Measurements from ENCODE around the gene ILDR1. TPM values are rescaled to one million over a fixed set of nuclear protein-coding genes. Genes with fewer than 3 reads are reported as not detected.
"Not testable (repeated sequence)": the region's sequence is repeated elsewhere in the genome, so short reads cannot be mapped to it uniquely, and the experiment has no call there.

ILDR1 gene
- total RNA-seq, 1 donor from 2014 or later, result 1.7 TPM

GRCh38 chr3:121942116-121942786 is 79.8 kb downstream of the ILDR1 start:
- peak; percentile 25 for DNase-seq

GRCh38 chr3:121941592-121941991 is 80.5 kb downstream of the ILDR1 start:
- no peak for DNase-seq

- not testable (repeated sequence) for DNase-seq
Measured at GRCh38 chr3:121938141-121938855, 83.7 kb downstream of the ILDR1 start.

Small RNAs within 50 kb of the gene (small RNA-seq; reads per million reads assigned to genes)
- gene RF00019 (ENCODE audit: low replicate concordance), result not detected

Other genes with a start within 250 kb of the ILDR1 start
- gene IQCB1, start 187.2 kb downstream of the ILDR1 start, total RNA-seq, result 24.7 TPM
- 14.1 TPM for gene EAF2, start 187.0 kb downstream of the ILDR1 start, total RNA-seq
- 18.2 TPM for gene SLC15A2, start 127.8 kb downstream of the ILDR1 start, total RNA-seq
- 2.5 TPM for gene CD86, start 33.1 kb upstream of the ILDR1 start, total RNA-seq
- not detected for gene CASR, start 161.4 kb upstream of the ILDR1 start, total RNA-seq